A549 treated with GW870086 at 1 μM for 4 hours (cell line): Measurements from ENCODE around the gene G6PC1. TPM values are rescaled to one million over a fixed set of nuclear protein-coding genes. Genes with fewer than 3 reads are reported as not detected.

Experiments used
- total RNA-seq: library from RNA; stranded (reverse); fragments of 200-300 nt; extraction: Qiagen RNA extraction; gene quantifications from 5 replicates; pipeline ENCODE4 v1.2.3, GENCODE V29; 2022; ENCODE audit warnings: low read depth

G6PC1 gene
- total RNA-seq = not detected in 5 replicates

DNA sequence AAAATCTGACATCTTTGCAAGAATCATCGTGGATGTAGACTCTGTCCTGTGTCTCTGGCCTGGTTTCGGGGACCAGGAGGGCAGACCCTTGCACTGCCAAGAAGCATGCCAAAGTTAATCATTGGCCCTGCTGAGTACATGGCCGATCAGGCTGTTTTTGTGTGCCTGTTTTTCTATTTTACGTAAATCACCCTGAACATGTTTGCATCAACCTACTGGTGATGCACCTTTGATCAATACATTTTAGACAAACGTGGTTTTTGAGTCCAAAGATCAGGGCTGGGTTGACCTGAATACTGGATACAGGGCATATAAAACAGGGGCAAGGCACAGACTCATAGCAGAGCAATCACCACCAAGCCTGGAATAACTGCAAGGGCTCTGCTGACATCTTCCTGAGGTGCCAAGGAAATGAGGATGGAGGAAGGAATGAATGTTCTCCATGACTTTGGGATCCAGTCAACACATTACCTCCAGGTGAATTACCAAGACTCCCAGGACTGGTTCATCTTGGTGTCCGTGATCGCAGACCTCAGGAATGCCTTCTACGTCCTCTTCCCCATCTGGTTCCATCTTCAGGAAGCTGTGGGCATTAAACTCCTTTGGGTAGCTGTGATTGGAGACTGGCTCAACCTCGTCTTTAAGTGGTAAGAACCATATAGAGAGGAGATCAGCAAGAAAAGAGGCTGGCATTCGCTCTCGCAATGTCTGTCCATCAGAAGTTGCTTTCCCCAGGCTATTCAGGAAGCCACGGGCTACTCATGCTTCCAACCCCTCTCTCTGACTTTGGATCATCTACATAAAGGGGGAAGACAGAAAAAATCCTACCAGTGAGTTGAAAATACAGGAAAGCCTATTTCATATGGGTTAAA, at the start of gene G6PC1:
Gene G6PC1, plus strand, starts transcription at position 340 of the 872 bp plus-strand sequence. Its CDS starts 78 bp downstream, at position 418.

GRCh38 chr17:42850954-42851353, 49.6 kb upstream of the G6PC1 start, which contains the start of gene AOC3:
AOC3 (plus strand) TSS chr17:42851199; CDS start chr17:42851344, 145 bp downstream.

Other genes starting within 250 kb of the G6PC1 start
- 18.8 to 25.6 TPM (median 22.8 TPM) in 5 replicates for gene TUBG2, start 241.5 kb upstream of the G6PC1 start, total RNA-seq
- gene PLEKHH3, start 223.8 kb upstream of the G6PC1 start, total RNA-seq = 14.2 to 21.2 TPM (median 17.9 TPM) in 5 replicates
- gene CCR10, start 219.0 kb upstream of the G6PC1 start, total RNA-seq = 0.25 to 0.41 TPM (median 0.32 TPM) in 5 replicates
- gene CNTNAP1, start 218.3 kb upstream of the G6PC1 start, total RNA-seq = 4.4 to 6.3 TPM (median 5.4 TPM) in 5 replicates
- 9.2 to 11.7 TPM (median 10.5 TPM) in 5 replicates for gene EZH1, start 155.8 kb upstream of the G6PC1 start, total RNA-seq
- gene RAMP2, start 139.6 kb upstream of the G6PC1 start, total RNA-seq = 0.65 to 1.7 TPM (median 1.4 TPM) in 5 replicates
- gene VPS25, start 127.3 kb upstream of the G6PC1 start, total RNA-seq = 121 to 129 TPM (median 125 TPM) in 5 replicates
- 0.90 to 1.1 TPM (median 1.0 TPM) in 5 replicates for gene WNK4, start 120.2 kb upstream of the G6PC1 start, total RNA-seq
- 125 to 149 TPM (median 135 TPM) in 5 replicates for gene COA3, start 102.1 kb upstream of the G6PC1 start, total RNA-seq
- gene CNTD1, start 101.9 kb upstream of the G6PC1 start, total RNA-seq = 0.05 to 0.08 TPM (median 0.06 TPM) in 3 of 5 replicates, not detected in the others
- gene BECN1, start 76.5 kb upstream of the G6PC1 start, total RNA-seq = 76.1 to 101 TPM (median 78.7 TPM) in 5 replicates
- gene PSME3, start 67.4 kb upstream of the G6PC1 start, total RNA-seq = 225 to 285 TPM (median 238 TPM) in 5 replicates
- 1.8 to 2.3 TPM (median 1.9 TPM) in 5 replicates for gene AOC2, start 56.2 kb upstream of the G6PC1 start, total RNA-seq
- gene AOC3, start 49.6 kb upstream of the G6PC1 start, total RNA-seq = 1.1 to 2.2 TPM (median 1.4 TPM) in 5 replicates
- gene AARSD1, start 63.7 kb downstream of the G6PC1 start, total RNA-seq = 53.8 to 58.0 TPM (median 57.6 TPM) in 5 replicates
- 0.73 to 2.0 TPM (median 1.0 TPM) in 5 replicates for gene PTGES3L, start 79.3 kb downstream of the G6PC1 start, total RNA-seq
- gene RUNDC1, start 79.8 kb downstream of the G6PC1 start, total RNA-seq = 20.6 to 23.0 TPM (median 22.1 TPM) in 5 replicates
- 2,973 to 3,984 TPM (median 3,050 TPM) in 5 replicates for gene RPL27, start 97.6 kb downstream of the G6PC1 start, total RNA-seq
- 18.2 to 21.6 TPM (median 18.9 TPM) in 5 replicates for gene IFI35, start 106.0 kb downstream of the G6PC1 start, total RNA-seq
- 211 to 235 TPM (median 231 TPM) in 5 replicates for gene VAT1, start 121.6 kb downstream of the G6PC1 start, total RNA-seq
- 0.07 to 0.29 TPM (median 0.17 TPM) in 5 replicates for gene RND2, start 124.4 kb downstream of the G6PC1 start, total RNA-seq
- 21.8 to 26.1 TPM (median 23.4 TPM) in 5 replicates for gene BRCA1, start 224.6 kb downstream of the G6PC1 start, total RNA-seq